ENCODE results near the gene ISOC2.

ISOC2 gene

GRCh38 chr19:55447421-55448174, 13.8 kb downstream of the ISOC2 start:
- Histone ChIP-seq H3K36me3 (ENCODE audit: control insufficient read depth, insufficient read depth, low read length) (no peaks in the 10 kb centered on the region), H3K4me1 (ENCODE audit: control insufficient read depth, insufficient read depth, low read length, poor library complexity, severe bottlenecking) (peaks cover 13% of the 10 kb centered on the region), H3K4me3 (ENCODE audit: insufficient read depth, low read depth, low read length, poor library complexity, severe bottlenecking) (no peak overlapping the region), H3K27me3 (replicated peaks; ENCODE audit: control insufficient read depth, insufficient read depth, low read length, poor library complexity, severe bottlenecking) (peaks cover 41% of the 10 kb centered on the region), H3K27ac (ENCODE audit: insufficient read depth, low read length, poor library complexity, severe bottlenecking) (no peak overlapping the region), H3K9me3 (ENCODE audit: control insufficient read depth, low read length) (no peaks in the 10 kb centered on the region)
- DNase-seq = no peak

DNA sequence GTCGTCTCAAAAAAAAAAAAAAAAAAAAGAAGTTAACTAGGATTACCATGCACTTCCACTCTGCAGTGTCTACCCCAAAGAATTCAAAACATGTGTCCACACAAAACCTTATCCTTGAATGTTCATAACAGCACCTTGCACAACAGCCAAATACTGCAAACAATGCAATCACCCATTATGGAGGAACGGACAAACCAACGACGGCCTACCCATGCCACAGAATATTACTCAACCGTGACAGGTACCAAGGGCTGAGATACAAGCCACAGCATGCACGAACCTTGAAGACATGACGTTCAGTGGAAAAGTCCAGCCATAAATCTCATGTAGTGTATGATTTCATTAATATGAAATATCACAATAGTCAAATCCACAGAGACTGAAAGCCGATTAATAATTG, 15.4 kb downstream of the ISOC2 start:
- H3K4me1 ChIP-seq (ENCODE audit: control insufficient read depth, insufficient read depth, low read length, poor library complexity, severe bottlenecking) = peaks cover 11% of the 10 kb centered on the region
- no peak overlapping the region for H3K4me3 ChIP-seq (ENCODE audit: insufficient read depth, low read depth, low read length, poor library complexity, severe bottlenecking)
- H3K36me3 ChIP-seq (ENCODE audit: control insufficient read depth, insufficient read depth, low read length) = no peaks in the 10 kb centered on the region
- no peak overlapping the region for H3K27ac ChIP-seq (ENCODE audit: insufficient read depth, low read length, poor library complexity, severe bottlenecking)
- no peak for DNase-seq
- no peaks in the 10 kb centered on the region for H3K9me3 ChIP-seq (ENCODE audit: control insufficient read depth, low read length)
- H3K27me3 ChIP-seq (replicated peaks; ENCODE audit: control insufficient read depth, insufficient read depth, low read length, poor library complexity, severe bottlenecking) = peaks cover 39% of the 10 kb centered on the region

- no peaks in the 10 kb centered on the region for H3K9me3 ChIP-seq (ENCODE audit: control insufficient read depth, low read length)
- H3K27me3 ChIP-seq (replicated peaks; ENCODE audit: control insufficient read depth, insufficient read depth, low read length, poor library complexity, severe bottlenecking) = peaks cover 41% of the 10 kb centered on the region
- H3K4me1 ChIP-seq (ENCODE audit: control insufficient read depth, insufficient read depth, low read length, poor library complexity, severe bottlenecking) = peaks cover 20% of the 10 kb centered on the region
- no peak overlapping the region for H3K27ac ChIP-seq (ENCODE audit: insufficient read depth, low read length, poor library complexity, severe bottlenecking)
- H3K36me3 ChIP-seq (ENCODE audit: control insufficient read depth, insufficient read depth, low read length) = no peaks in the 10 kb centered on the region
- no peak overlapping the region for H3K4me3 ChIP-seq (ENCODE audit: insufficient read depth, low read depth, low read length, poor library complexity, severe bottlenecking)
- DNase-seq = no peak
These were observed 16.8 kb downstream of the ISOC2 start for GRCh38 chr19:55444646-55445045.

DNA sequence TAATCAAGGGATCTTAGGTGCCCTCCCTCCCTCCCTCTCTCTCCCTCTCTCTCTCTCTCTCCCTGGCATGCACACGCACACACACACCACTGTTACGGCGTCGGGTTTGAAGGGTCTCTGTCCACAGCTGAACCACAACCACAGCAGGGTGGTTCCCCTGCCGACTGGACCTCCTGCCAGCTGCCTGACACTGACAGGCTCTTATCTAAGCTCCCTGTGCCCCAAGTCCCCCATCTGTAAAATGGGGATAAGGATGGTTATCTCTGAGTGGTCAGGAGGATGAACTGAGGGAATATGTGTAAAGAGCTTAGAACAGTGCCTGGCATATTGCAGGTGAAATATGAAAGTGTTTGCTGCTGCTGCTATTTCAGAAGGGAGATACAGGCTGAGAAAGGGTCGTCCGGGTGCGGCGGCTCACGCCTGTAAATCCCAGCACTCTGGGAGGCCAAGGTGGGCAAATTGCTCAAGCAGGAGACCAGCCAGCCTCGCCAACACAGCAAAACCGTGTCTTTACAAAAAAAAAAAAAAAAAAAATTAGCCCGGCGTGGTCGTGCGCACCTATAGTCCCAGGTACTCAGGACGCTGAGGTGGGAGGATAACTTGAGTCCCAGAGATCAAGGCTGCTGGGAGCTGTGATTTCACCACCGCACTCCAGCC, 17.5 kb downstream of the ISOC2 start:
- no peak overlapping the region for H3K4me3 ChIP-seq (ENCODE audit: insufficient read depth, low read depth, low read length, poor library complexity, severe bottlenecking)
- H3K9me3 ChIP-seq (ENCODE audit: control insufficient read depth, low read length) = no peaks in the 10 kb centered on the region
- H3K27ac ChIP-seq (ENCODE audit: insufficient read depth, low read length, poor library complexity, severe bottlenecking) = no peak overlapping the region
- peaks cover 43% of the 10 kb centered on the region for H3K27me3 ChIP-seq (replicated peaks; ENCODE audit: control insufficient read depth, insufficient read depth, low read length, poor library complexity, severe bottlenecking)
- H3K4me1 ChIP-seq (ENCODE audit: control insufficient read depth, insufficient read depth, low read length, poor library complexity, severe bottlenecking) = peaks cover 20% of the 10 kb centered on the region
- no peaks in the 10 kb centered on the region for H3K36me3 ChIP-seq (ENCODE audit: control insufficient read depth, insufficient read depth, low read length)
- no peak for DNase-seq

- peaks cover 20% of the 10 kb centered on the region for H3K4me1 ChIP-seq (ENCODE audit: control insufficient read depth, insufficient read depth, low read length, poor library complexity, severe bottlenecking)
- H3K4me3 ChIP-seq (ENCODE audit: insufficient read depth, low read depth, low read length, poor library complexity, severe bottlenecking) = no peak within 1 kb of the TSS
- H3K36me3 ChIP-seq (ENCODE audit: control insufficient read depth, insufficient read depth, low read length) = no peaks in the 10 kb centered on the region
- peaks cover 50% of the 10 kb centered on the region for H3K27me3 ChIP-seq (replicated peaks; ENCODE audit: control insufficient read depth, insufficient read depth, low read length, poor library complexity, severe bottlenecking)
- DNase-seq = no peak
- no peak within 1 kb of the TSS for H3K27ac ChIP-seq (ENCODE audit: insufficient read depth, low read length, poor library complexity, severe bottlenecking)
- H3K9me3 ChIP-seq (ENCODE audit: control insufficient read depth, low read length) = no peaks in the 10 kb centered on the region
These were observed 18.2 kb downstream of the ISOC2 start, which contains the start of gene SHISA7 for GRCh38 chr19:55443045-55443823. TSS of gene SHISA7 (minus strand) at chr19:55443300. CDS start at chr19:55442863, 437 bp downstream.

GRCh38 chr19:55442372-55442961, 19.0 kb downstream of the ISOC2 start:
- H3K4me1 ChIP-seq (ENCODE audit: control insufficient read depth, insufficient read depth, low read length, poor library complexity, severe bottlenecking) = peaks cover 20% of the 10 kb centered on the region
- peaks cover 56% of the 10 kb centered on the region for H3K27me3 ChIP-seq (replicated peaks; ENCODE audit: control insufficient read depth, insufficient read depth, low read length, poor library complexity, severe bottlenecking)
- H3K27ac ChIP-seq (ENCODE audit: insufficient read depth, low read length, poor library complexity, severe bottlenecking) = no peak overlapping the region
- H3K9me3 ChIP-seq (ENCODE audit: control insufficient read depth, low read length) = no peaks in the 10 kb centered on the region
- no peak overlapping the region for H3K4me3 ChIP-seq (ENCODE audit: insufficient read depth, low read depth, low read length, poor library complexity, severe bottlenecking)
- H3K36me3 ChIP-seq (ENCODE audit: control insufficient read depth, insufficient read depth, low read length) = no peaks in the 10 kb centered on the region
- no peak for DNase-seq

- H3K27me3 ChIP-seq (replicated peaks; ENCODE audit: control insufficient read depth, insufficient read depth, low read length, poor library complexity, severe bottlenecking) = peaks cover 58% of the 10 kb centered on the region
These were observed 19.6 kb downstream of the ISOC2 start for GRCh38 chr19:55441692-55442321.

DNA sequence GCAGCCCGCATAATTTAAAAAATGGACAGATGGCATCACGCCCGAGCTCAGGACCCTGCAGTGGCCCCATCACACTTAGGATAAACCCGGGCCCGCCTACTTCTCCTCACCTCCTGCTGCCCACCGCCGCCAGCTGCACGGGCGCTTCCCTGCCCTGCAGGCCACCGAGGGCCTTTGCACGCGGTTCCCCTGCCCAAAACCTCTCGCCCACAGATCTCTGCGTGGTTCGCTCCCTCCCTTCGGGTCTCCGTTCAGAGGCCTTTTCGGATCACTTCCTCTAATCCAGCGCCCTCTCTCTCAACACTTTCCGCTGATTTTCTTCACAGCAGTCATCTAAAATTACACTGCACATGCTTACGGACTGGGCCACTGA, 20.1 kb downstream of the ISOC2 start:
- Histone ChIP-seq H3K27me3 (replicated peaks; ENCODE audit: control insufficient read depth, insufficient read depth, low read length, poor library complexity, severe bottlenecking) (peaks cover 61% of the 10 kb centered on the region), H3K9me3 (ENCODE audit: control insufficient read depth, low read length) (no peaks in the 10 kb centered on the region), H3K27ac (ENCODE audit: insufficient read depth, low read length, poor library complexity, severe bottlenecking) (no peak overlapping the region), H3K4me3 (ENCODE audit: insufficient read depth, low read depth, low read length, poor library complexity, severe bottlenecking) (no peak overlapping the region), H3K4me1 (ENCODE audit: control insufficient read depth, insufficient read depth, low read length, poor library complexity, severe bottlenecking) (peaks cover 20% of the 10 kb centered on the region), H3K36me3 (ENCODE audit: control insufficient read depth, insufficient read depth, low read length) (no peaks in the 10 kb centered on the region)
- no peak for DNase-seq

More at GRCh38 chr19:55441692-55442321, 19.6 kb downstream of the ISOC2 start:
- peaks cover 20% of the 10 kb centered on the region for H3K4me1 ChIP-seq (ENCODE audit: control insufficient read depth, insufficient read depth, low read length, poor library complexity, severe bottlenecking)
- no peaks in the 10 kb centered on the region for H3K9me3 ChIP-seq (ENCODE audit: control insufficient read depth, low read length)
- no peak for DNase-seq
- no peak overlapping the region for H3K4me3 ChIP-seq (ENCODE audit: insufficient read depth, low read depth, low read length, poor library complexity, severe bottlenecking)
- no peak overlapping the region for H3K27ac ChIP-seq (ENCODE audit: insufficient read depth, low read length, poor library complexity, severe bottlenecking)
- no peaks in the 10 kb centered on the region for H3K36me3 ChIP-seq (ENCODE audit: control insufficient read depth, insufficient read depth, low read length)

DNA sequence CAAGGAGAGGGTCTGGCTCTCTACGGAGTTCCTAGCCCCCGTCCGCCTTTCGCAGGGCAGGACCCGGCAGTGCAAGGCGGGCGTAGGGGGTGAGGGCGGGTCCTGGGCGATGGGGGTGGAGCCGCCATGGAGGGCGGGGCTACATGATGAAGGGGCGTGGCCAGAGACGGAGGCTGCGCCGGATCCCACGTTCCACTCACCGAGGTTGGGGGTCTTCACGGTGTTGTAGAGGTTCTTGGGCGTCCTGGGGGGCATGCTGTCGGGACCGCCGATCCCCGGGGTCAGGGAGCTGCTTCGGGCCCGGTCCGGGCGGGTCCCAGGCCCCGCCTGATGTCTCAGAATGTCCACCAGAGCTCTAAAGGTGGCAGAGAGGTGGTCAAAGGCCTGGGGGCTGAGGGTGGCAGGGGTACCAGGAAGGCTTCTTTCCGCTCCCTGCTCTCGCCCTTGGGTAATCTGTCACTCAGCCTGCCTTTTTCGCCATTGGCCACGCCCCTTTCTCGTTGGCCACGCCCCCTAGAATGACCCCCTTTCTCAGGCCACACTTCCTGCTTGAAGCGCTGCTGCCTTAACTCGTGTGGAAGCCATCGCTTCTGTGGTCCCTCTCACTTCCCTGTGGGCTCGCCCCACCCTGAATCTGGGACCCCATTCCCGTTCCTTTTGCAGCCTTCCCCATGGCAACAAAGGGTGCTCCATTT, 20.9 kb downstream of the ISOC2 start:
- Histone ChIP-seq H3K4me3 (ENCODE audit: insufficient read depth, low read depth, low read length, poor library complexity, severe bottlenecking) (no peak overlapping the region), H3K4me1 (ENCODE audit: control insufficient read depth, insufficient read depth, low read length, poor library complexity, severe bottlenecking) (peaks cover 20% of the 10 kb centered on the region), H3K36me3 (ENCODE audit: control insufficient read depth, insufficient read depth, low read length) (no peaks in the 10 kb centered on the region), H3K9me3 (ENCODE audit: control insufficient read depth, low read length) (no peaks in the 10 kb centered on the region), H3K27me3 (replicated peaks; ENCODE audit: control insufficient read depth, insufficient read depth, low read length, poor library complexity, severe bottlenecking) (peaks cover 61% of the 10 kb centered on the region), H3K27ac (ENCODE audit: insufficient read depth, low read length, poor library complexity, severe bottlenecking) (no peak overlapping the region)
- DNase-seq = no peak
